Muscle of leg (tissue), 11 donors: Measurements from ENCODE around the gene TSPO2. TPM values are rescaled to one million over a fixed set of nuclear protein-coding genes. Genes with fewer than 3 reads are reported as not detected.

Experiments
- DNase-seq: peaks from one replicate; pipeline ENCODE4 v3.0.0; 2013
- H3K27ac ChIP-seq: one replicate; pipeline ENCODE4 v1.5.1; 2013; ENCODE audit warnings: mild to moderate bottlenecking, low read length, control low read depth
- H3K27me3 ChIP-seq: one replicate; pipeline ENCODE4 v1.6.1; 2013; ENCODE audit warnings: low read length; ENCODE audit not compliant: control insufficient read depth, insufficient read depth
- H3K36me3 ChIP-seq: one replicate; pipeline ENCODE4 v1.6.1; 2013; ENCODE audit warnings: low read length; ENCODE audit not compliant: control insufficient read depth, insufficient read depth
- H3K4me1 ChIP-seq: one replicate; pipeline ENCODE4 v1.6.1; 2013; ENCODE audit warnings: low read length; ENCODE audit not compliant: control insufficient read depth, insufficient read depth
- H3K4me3 ChIP-seq: one replicate; pipeline ENCODE4 v1.5.1; 2013; ENCODE audit warnings: low read length, control low read depth
- H3K9me3 ChIP-seq: replicated peaks from 2 replicates; pipeline ENCODE4 v1.6.1; 2013; ENCODE audit warnings: low read depth, low read length; ENCODE audit not compliant: control insufficient read depth
- WGBS: methylation state at CpG from one replicate; pipeline ENCODE4 v1.1.5; 2013; ENCODE audit warnings: missing lambda C conversion rate; ENCODE audit not compliant: insufficient coverage; 5-methylcytosine and 5-hydroxymethylcytosine counted together
- polyA plus RNA-seq, 8 donors: library from polyadenylated mRNA; unstranded; fragments of 120-200 nt; gene quantifications; one replicate each; pipeline versions ENCODE4 v1.2.1 to v1.2.3, GENCODE V29; 2013; ENCODE audit warnings: inconsistent platforms in 1 of 8, low replicate concordance in 1 of 8; ENCODE audit not compliant: insufficient read length in 8 of 8, insufficient read depth in 1 of 8
- total RNA-seq: library from RNA; stranded (reverse); fragments of 120-200 nt; gene quantifications from one replicate; pipeline ENCODE4 v1.2.4, GENCODE V29; 2013

The TSPO2 gene
- total and polyA plus RNA-seq, 9 donors = 0.22 to 1.8 (median 0.85) TPM

DNA sequence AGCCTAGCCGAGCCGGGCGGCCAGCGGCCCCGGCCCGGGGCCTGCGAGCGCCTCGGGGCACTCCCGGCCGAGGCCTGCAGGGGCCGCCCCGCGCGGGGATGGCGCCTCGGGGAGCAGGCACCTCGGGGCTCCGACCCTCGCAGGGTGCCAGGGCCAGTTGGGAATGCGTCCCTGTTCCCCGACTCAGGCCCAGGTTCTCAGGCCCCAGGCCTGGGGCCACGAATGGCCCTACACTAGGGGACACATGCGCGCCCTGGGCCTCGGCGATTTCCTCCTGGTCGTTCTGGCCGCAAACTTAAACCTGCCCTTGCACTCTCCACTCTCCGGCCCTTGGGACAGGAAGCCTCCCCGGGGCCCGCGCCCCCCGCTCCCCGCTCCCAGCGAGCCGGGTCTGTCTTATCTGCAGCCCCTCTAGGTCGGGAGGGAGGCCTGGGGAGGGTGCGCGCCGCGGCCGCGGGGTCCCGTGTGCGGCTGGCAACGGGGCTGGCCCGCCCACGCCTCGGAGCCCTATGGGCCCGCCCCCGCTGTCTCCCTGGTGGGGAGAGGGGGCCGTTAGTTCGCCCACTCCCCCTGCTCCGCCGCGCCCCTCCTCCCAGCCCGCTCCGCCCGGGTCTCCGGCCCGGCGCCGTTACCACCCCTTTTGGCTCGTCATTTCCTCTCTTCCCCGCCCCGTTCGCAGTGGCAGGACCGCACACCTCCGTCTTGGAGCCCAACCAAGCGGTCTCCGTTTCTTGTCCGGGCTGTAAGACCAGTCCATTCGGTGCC, 31.1 kb downstream of the TSPO2 start:
- H3K36me3 ChIP-seq = no peaks in the 10 kb centered on the region
- peak overlapping the region; percentile 100 for H3K27ac ChIP-seq
- H3K27me3 ChIP-seq = no peaks in the 10 kb centered on the region
- WGBS = under 1% methylated on average over 69 of the region's 74 CpGs
- H3K9me3 ChIP-seq = no peaks in the 10 kb centered on the region
- peaks cover 11% of the 10 kb centered on the region for H3K4me1 ChIP-seq
- H3K4me3 ChIP-seq = peak overlapping the region; percentile 89
- DNase-seq = peak; percentile 92

DNA sequence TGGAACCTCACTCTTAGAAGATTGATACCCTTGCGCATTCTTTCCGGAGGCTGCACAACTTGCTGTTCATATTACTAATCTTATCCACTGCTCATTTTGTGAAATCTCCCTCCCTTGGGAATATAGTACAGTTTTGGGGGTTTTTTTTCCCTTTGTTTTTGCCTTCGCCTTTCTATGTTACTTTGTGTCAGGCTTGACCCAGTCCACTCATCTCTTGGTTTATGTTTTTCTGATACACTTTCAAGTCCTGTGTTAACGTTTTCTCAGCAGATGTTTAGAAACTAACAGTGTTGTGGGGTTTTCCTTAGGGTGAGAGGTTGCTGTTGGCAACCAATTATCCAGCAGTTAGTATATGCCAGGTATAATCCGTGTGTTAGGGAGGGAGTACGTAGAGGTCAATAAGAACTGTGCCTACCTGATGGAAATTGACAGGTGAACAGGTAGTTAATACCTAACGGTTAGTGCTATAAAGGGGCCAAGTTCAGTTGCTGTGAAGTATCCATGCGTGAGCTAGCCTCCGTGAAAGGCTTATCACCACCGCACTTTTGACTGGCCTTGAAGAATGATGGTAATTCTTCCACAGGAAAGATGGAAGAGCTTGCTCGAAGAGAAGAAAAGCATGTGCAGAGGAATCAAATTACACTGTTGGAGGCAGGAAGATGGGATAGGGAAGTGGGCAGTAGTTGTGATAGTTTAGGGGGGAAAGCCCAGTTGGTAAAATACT, 31.9 kb downstream of the TSPO2 start:
- H3K4me3 ChIP-seq = peak overlapping the region; percentile 89
- WGBS = 6% methylated on average over 7 of the region's 11 CpGs
- H3K4me1 ChIP-seq = peaks cover 11% of the 10 kb centered on the region
- H3K36me3 ChIP-seq = peaks cover 3% of the 10 kb centered on the region
- peak; percentile 62 for DNase-seq
- H3K27ac ChIP-seq = peak overlapping the region; percentile 100
- H3K9me3 ChIP-seq = no peaks in the 10 kb centered on the region
- no peaks in the 10 kb centered on the region for H3K27me3 ChIP-seq

DNA sequence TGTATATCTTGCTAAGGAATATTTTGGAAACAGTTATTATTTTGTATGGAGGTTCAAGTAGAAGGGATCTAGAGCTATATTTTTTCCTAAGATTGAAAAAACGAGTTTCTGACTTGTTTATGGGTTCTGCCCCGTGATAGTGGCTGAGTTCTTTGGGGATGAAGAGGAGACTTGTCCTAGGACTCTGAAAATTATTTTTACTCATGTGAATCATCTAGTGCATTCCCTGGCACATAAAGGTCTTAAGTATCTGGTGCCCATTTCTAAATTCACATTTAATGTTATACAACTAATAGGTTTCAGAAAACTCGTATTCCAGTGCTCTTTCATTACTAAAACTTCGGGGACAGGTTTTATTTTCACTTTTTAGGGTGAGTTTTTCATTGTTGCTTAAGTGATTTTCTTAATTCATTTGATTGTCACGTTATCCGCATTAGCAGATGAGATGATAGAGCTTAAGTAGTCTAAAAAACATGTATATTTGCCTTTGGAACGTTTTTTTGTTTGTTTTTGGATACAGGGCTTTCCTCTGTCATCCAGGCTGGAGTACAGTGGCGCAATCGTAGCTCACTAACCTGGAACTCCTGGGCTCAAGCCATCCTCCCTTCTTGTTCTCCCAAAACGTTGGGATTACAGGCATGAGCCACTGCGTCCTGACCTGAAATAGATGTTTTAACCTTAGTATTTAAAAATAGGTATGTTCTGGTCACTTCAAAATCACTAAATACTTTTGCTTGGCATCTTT, 32.6 kb downstream of the TSPO2 start:
- no peak for DNase-seq
- Histone ChIP-seq H3K27me3 (no peaks in the 10 kb centered on the region), H3K4me1 (peaks cover 11% of the 10 kb centered on the region), H3K4me3 (no peak overlapping the region), H3K27ac (peak overlapping the region; percentile 100), H3K36me3 (peaks cover 5% of the 10 kb centered on the region), H3K9me3 (no peaks in the 10 kb centered on the region)
- 70% methylated on average over 2 of the region's 11 CpGs for WGBS

DNA sequence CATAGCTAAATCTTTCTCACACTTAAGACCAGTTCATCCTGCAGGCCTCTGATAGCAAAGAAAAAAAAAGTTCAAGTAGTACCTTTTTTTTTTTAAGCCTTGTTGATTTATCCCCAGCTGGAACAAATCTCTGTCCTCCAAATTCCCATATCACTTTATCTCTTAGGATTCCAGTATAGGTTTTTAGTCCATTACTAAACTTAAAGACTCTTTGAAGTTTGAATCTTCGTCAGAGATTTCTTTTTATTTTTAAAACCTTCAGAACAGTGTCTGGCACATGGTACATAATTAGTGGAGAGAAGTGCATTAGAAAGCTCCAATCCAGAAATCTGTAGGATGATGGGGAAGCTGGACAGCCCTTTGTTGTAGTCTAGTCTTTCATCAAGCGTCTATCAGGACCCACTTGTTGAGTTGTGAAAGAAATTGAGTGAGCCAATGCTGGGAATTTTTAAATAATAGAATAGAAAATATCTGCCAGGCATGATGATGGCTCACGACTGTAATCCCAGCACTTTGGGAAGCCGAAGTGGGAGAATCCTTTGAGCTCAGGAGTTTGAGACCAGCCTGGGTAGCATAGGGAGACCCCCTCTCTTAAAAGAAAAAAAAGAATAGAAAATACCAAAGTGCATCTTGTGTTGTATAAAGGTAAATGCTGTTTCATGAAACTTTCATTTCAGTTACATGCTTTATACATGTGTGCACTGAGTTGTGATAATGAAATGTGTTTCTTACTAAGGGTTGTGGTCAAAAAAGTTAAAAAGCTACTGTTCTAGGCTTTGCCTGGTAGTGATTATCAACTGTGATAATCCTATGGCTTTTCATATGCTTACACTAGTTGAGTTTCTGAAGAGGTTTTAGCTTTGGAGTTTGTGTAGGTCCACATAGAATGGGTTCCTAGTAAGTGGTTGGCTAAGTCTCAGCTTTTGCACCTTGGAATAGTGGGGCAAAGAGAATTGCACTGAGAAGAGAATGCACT, 33.7 kb downstream of the TSPO2 start:
- H3K27ac ChIP-seq = no peak overlapping the region
- H3K27me3 ChIP-seq = no peaks in the 10 kb centered on the region
- peaks cover 13% of the 10 kb centered on the region for H3K36me3 ChIP-seq
- WGBS = 43% methylated on average over 1 of the region's 4 CpGs
- DNase-seq = no peak
- peaks cover 10% of the 10 kb centered on the region for H3K4me1 ChIP-seq
- H3K4me3 ChIP-seq = no peak overlapping the region
- H3K9me3 ChIP-seq = no peaks in the 10 kb centered on the region

DNA sequence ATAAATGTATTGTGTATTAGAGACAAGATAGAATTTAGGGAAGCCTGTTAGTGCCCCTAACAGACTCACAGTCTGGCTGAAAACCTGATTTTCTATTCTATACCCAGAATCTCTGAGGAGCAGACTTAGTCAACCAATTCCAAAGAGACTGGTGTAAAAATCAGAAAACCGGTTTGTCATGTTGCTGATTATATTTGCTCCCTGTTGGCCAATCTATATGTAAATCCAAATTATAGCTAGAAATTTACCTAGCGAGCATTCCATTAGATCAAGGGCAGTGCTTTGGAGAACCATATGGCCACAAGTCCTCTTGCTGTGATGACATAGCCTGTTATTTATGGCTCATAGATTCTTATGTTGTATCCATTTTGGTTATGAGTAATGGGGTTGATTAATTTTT, 35.3 kb downstream of the TSPO2 start:
- WGBS = 80% methylated on average over 1 of the region's 2 CpGs
- DNase-seq = no peak
- no peak overlapping the region for H3K27ac ChIP-seq
- H3K27me3 ChIP-seq = no peaks in the 10 kb centered on the region
- peaks cover 14% of the 10 kb centered on the region for H3K36me3 ChIP-seq
- no peak overlapping the region for H3K4me3 ChIP-seq
- H3K4me1 ChIP-seq = peaks cover 7% of the 10 kb centered on the region
- no peaks in the 10 kb centered on the region for H3K9me3 ChIP-seq

DNA sequence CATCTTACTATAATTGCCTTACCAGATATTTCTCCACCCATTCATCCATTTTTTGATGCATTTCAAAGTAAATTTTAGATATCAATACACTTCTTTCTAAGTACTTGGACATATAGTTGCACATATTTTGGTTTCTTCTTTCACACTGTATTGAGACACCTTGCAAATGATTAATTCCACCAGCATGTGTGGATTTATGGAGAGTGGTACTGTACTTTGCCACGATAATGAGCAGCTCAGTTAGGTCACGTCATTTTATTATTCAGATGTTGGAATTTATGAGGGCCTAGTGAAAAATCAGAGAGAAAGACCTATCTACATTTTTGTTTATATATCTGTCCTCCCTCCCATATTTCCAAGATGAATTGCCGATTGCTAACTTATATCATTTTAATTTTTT, 35.8 kb downstream of the TSPO2 start:
- peaks cover 14% of the 10 kb centered on the region for H3K36me3 ChIP-seq
- no CpG with 5 or more reads among the region's 3 CpGs for WGBS
- no peak for DNase-seq
- no peaks in the 10 kb centered on the region for H3K27me3 ChIP-seq
- no peak overlapping the region for H3K4me3 ChIP-seq
- no peak overlapping the region for H3K27ac ChIP-seq
- peaks cover 7% of the 10 kb centered on the region for H3K4me1 ChIP-seq
- H3K9me3 ChIP-seq = no peaks in the 10 kb centered on the region

DNA sequence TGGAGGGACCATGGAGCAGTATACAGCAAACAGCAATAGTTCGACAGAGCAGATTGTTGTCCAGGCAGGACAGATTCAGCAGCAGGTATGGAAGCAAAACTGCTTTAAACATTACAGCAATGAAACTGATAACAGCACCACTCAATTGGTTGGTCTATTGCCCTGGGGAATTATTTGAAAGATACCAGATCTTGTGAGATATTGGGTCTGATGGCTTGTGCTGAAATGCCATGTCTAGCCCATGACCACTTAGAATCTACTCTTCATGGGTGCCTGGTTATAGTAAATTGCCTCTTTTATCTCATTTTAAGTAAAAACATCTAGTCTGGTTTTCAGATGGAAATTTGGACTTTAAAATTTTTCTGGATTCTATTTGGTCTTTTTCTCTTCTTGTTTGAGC, 36.8 kb downstream of the TSPO2 start:
- Histone ChIP-seq H3K36me3 (peaks cover 17% of the 10 kb centered on the region), H3K27ac (no peak overlapping the region), H3K9me3 (no peaks in the 10 kb centered on the region), H3K4me3 (no peak overlapping the region), H3K4me1 (peaks cover 6% of the 10 kb centered on the region), H3K27me3 (no peaks in the 10 kb centered on the region)
- 100% methylated on average over 1 of the region's 1 CpG for WGBS
- no peak for DNase-seq

DNA sequence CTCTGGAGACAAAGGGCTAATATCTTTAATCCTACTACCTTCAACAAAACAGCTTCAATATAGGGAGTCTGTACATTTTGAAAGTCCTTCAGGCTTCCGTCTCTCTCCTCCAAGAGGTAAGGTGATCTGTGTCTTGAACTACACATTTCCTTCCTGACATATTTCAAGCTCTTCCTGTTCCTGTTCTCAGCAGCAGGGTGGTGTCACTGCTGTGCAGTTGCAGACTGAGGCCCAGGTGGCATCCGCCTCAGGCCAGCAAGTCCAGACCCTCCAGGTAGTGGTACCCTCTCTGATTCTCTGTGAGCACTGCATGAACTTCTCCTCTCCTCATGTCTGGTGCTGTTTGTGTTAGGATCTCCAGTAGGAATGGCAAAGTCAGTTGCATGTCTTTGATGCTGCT, 38.4 kb downstream of the TSPO2 start:
- H3K4me3 ChIP-seq = no peak overlapping the region
- no peaks in the 10 kb centered on the region for H3K9me3 ChIP-seq
- no peaks in the 10 kb centered on the region for H3K4me1 ChIP-seq
- no peak for DNase-seq
- peaks cover 22% of the 10 kb centered on the region for H3K36me3 ChIP-seq
- no peaks in the 10 kb centered on the region for H3K27me3 ChIP-seq
- no peak overlapping the region for H3K27ac ChIP-seq
- 100% methylated on average over 1 of the region's 2 CpGs for WGBS

DNA sequence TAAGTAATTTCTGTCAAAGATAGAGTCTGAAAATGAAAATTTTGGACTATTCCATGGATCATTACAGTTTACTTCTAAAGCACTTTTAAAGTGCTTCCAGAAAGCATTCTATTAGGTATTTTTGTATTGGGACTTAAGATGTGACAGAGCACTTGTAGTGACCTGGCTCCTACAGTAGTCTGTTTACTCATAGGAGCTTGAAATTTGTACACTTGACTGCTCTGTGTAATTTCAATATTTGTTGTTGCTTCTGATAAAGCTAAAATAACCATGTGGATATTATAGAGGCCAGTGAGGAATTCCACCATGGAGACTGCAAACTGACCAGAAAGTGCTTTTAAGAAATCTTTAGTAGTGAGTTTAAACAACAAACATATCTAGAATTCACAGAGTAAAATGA, 40.8 kb downstream of the TSPO2 start:
- Histone ChIP-seq H3K9me3 (no peaks in the 10 kb centered on the region), H3K36me3 (peaks cover 22% of the 10 kb centered on the region), H3K27ac (no peak overlapping the region), H3K4me3 (no peak overlapping the region), H3K4me1 (no peaks in the 10 kb centered on the region), H3K27me3 (no peaks in the 10 kb centered on the region)
- DNase-seq = no peak
